LNCaP clone FGC (cell line): ENCODE results near the gene FNDC3B.

ENCODE experiments used
- DNase-seq: peaks from one replicate; pipeline ENCODE4 v3.0.0-alpha.2; 2011; ENCODE audit warnings: low read depth
- H3K4me3 ChIP-seq: 2 replicates; pipeline ENCODE4 v1.5.1; 2011; ENCODE audit warnings: mild to moderate bottlenecking, low read depth, low read length, control low read depth
- CTCF ChIP-seq: IDR thresholded peaks from 2 replicates; pipeline ENCODE4 v1.5.1; 2012; ENCODE audit warnings: mild to moderate bottlenecking; ENCODE audit not compliant: control insufficient read depth, insufficient read depth; ENCODE audit errors: extremely low read depth

Gene FNDC3B

GRCh38 chr3:172330413-172330812 is 291.0 kb downstream of the FNDC3B start:
- no peak for TF ChIP-seq CTCF
- no peak for DNase-seq
- H3K4me3 ChIP-seq: no peak overlapping the region

GRCh38 chr3:172332256-172333041 is 293.1 kb downstream of the FNDC3B start:
- TF ChIP-seq CTCF: peak; percentile 96
- H3K4me3 ChIP-seq: no peak overlapping the region
- DNase-seq: no peak

GRCh38 chr3:172333042-172333377 is 293.6 kb downstream of the FNDC3B start:
- TF ChIP-seq CTCF: no peak
- DNase-seq: no peak
- H3K4me3 ChIP-seq: no peak overlapping the region

DNA sequence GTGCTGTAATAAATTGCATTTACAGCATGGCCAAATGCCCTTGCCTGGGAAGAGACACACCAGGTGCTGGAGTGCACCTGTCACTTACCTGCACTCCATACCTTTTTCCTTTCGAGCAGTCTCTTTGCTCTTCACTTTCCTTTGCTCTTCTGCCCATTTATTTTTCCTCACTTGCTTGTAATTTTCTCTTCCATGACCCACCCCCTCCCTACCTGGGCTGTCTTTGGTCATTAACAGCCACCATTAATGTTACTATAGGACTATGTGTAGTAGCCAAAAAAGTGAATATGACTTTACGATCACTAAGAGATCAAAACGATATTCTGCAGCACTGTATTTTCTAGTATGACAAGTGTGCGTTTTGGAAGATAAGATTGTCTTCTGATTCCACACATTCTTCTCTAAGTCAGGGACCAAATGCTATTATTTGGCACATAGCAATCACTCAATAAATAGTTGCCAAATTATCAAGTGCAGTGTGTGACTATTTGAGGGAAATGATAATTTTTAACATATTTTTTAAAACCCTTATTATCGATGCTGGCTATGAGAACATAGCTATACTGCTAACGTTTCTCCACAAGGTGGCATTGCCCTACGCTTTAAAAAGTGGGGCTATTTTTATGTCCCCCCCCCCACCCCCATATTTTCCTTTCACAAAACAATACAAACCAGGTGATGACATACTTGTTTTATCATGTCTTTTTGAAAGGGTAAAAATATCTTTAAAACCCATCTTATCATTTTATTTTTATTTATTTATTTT is 294.5 kb downstream of the FNDC3B start:
- no peak for TF ChIP-seq CTCF
- no peak for DNase-seq
- H3K4me3 ChIP-seq: no peak overlapping the region

GRCh38 chr3:172334671-172335207 is 295.4 kb downstream of the FNDC3B start:
- H3K4me3 ChIP-seq: no peak overlapping the region
- TF ChIP-seq CTCF: no peak
- DNase-seq: no peak

GRCh38 chr3:172339892-172340291 is 300.5 kb downstream of the FNDC3B start:
- no peak for DNase-seq
- no peak for TF ChIP-seq CTCF

More at GRCh38 chr3:172339892-172340291, 300.5 kb downstream of the FNDC3B start:
- H3K4me3 ChIP-seq: no peak overlapping the region
